ENCODE results near the gene HELZ. TPM values are rescaled to one million over a fixed set of nuclear protein-coding genes. Genes with fewer than 3 reads are reported as not detected.

HELZ gene
- polyA plus RNA-seq, 2 of the 4 experiments (the other 2 are of a cell fraction), result 5.6 to 18.3 TPM

DNA sequence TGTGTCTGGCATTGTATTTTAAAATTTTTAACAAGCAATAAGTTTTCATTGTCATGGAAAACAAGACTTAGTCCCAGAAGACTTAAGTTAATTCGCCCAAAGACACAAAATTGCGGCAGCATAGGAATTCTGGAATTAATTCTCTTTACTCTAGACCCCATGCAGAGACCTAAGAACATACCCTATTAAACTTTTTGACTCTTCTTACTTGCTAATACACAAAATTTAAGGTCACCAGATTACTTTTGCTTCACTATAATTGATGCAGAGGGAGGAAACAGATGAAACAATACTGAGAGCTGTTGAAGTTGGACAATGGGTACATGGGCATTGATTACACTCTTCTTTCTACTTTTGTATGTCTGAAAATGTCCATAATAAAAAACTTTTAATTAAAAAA, 12.6 kb downstream of the HELZ start:
- no peak for TF ChIP-seq RCOR1 (IDR thresholded peaks at IDR 0.05; ENCODE audit: low read depth, low read length)
- TF ChIP-seq, protein P1, sequence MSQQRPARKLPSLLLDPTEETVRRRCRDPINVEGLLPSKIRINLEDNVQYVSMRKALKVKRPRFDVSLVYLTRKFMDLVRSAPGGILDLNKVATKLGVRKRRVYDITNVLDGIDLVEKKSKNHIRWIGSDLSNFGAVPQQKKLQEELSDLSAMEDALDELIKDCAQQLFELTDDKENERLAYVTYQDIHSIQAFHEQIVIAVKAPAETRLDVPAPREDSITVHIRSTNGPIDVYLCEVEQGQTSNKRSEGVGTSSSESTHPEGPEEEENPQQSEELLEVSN (IDR thresholded peaks at IDR 0.05; ENCODE audit: borderline replicate concordance, low read depth), result no peak
- TF ChIP-seq CEBPB (IDR thresholded peaks at IDR 0.05), result no peak
- TF ChIP-seq NPAS2 (CRISPR knock-in tag; IDR thresholded peaks at IDR 0.05; ENCODE audit: borderline replicate concordance), result no peak
- TF ChIP-seq, protein P2, sequence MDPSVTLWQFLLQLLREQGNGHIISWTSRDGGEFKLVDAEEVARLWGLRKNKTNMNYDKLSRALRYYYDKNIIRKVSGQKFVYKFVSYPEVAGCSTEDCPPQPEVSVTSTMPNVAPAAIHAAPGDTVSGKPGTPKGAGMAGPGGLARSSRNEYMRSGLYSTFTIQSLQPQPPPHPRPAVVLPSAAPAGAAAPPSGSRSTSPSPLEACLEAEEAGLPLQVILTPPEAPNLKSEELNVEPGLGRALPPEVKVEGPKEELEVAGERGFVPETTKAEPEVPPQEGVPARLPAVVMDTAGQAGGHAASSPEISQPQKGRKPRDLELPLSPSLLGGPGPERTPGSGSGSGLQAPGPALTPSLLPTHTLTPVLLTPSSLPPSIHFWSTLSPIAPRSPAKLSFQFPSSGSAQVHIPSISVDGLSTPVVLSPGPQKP (IDR thresholded peaks at IDR 0.05; ENCODE audit: low read depth, low read length), result no peak
- TF ChIP-seq, protein P3, sequence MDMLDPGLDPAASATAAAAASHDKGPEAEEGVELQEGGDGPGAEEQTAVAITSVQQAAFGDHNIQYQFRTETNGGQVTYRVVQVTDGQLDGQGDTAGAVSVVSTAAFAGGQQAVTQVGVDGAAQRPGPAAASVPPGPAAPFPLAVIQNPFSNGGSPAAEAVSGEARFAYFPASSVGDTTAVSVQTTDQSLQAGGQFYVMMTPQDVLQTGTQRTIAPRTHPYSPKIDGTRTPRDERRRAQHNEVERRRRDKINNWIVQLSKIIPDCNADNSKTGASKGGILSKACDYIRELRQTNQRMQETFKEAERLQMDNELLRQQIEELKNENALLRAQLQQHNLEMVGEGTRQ (IDR thresholded peaks at IDR 0.05), result no peak
- no peak for TF ChIP-seq EHF (CRISPR knock-in tag; IDR thresholded peaks at IDR 0.05)
- no peak for TF ChIP-seq KDM5A (IDR thresholded peaks at IDR 0.05)
- no peak for TF ChIP-seq CBX2 (IDR thresholded peaks at IDR 0.05; ENCODE audit: borderline replicate concordance, low read depth)
- POLR2A ChIA-PET, result no interaction called here
- Histone ChIP-seq H3K9me3 (no peaks in the 10 kb centered on the region), H3K4me3 (no peak overlapping the region), H3K27ac (no peak overlapping the region), H3K4me1 (no peaks in the 10 kb centered on the region), H3K4me2 (no peak overlapping the region)
- no peak for ATAC-seq
- FAIRE-seq, result no peak
- no peak for DNase-seq (ENCODE audit: low read depth in 1 of 2, low spot score in 1 of 2)
- WGBS (ENCODE audit: missing lambda C conversion rate), result 89% methylated on average over 2 of the region's 2 CpGs
- CTCF ChIA-PET, result interaction anchor here (0.7 to 3.5 kb wide), 3 partner anchors 11 to 92 kb away, joined by 3 to 22 read pairs (median 3); no protein-coding TSS in a partner anchor

DNA sequence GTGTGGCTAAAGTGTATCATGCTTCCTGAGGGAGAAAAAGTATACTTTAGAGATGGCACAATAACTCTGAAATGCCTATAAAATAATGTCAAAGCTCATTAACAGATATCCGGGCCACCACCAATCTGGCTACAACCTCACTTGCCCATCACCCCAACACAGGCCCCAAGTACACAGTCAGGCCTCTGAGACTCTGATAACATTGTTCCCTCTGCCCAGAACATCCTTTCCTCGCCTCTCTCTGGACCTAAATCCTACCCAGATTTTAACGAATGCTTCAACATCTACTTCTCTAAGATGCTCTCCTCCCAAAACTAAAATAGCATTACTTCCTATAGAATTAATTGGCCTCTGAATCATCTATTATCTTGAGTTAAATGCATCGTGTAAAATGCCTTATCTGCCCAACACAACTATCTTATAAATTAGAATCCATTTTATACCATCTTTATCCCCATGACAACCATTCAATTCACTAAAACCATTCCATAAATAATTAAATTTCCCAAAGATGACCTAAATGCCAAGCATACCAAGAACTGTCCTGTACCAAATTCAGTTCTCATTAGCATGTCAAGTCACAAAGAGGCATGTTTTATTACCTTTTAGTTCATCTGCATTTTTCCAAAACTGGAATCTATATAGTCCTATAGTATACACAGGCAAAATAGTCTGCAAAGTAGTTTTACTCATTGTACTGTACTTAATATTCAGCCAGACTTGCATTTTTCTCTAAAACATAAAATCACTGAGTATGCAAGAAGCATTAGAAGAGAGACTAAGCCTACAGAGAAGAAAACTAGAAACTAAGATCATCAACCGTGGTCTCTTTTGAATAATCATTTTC, 15.7 kb downstream of the HELZ start:
- no peaks in the 10 kb centered on the region for H3K4me1 ChIP-seq
- no peak for DNase-seq (ENCODE audit: low read depth in 1 of 2, low spot score in 1 of 2)
- no peak for TF ChIP-seq SREBF2 (IDR thresholded peaks at IDR 0.05)
- TF ChIP-seq MAFK (IDR thresholded peaks at IDR 0.05; ENCODE audit: partially characterized antibody), result peak; percentile 3
- TF ChIP-seq CEBPB (IDR thresholded peaks at IDR 0.05), result no peak
- no peak for TF ChIP-seq ZNF302 (CRISPR knock-in tag; IDR thresholded peaks at IDR 0.05)
- no peak for TF ChIP-seq HDAC2 (IDR thresholded peaks at IDR 0.05)
- no peak for TF ChIP-seq RAD21 (conservative IDR thresholded peaks at IDR 0.05 in 1 of 2, IDR thresholded peaks at IDR 0.05 in 1 of 2)
- no peak for TF ChIP-seq TP53 (CRISPR knock-in tag; IDR thresholded peaks at IDR 0.05)
- TF ChIP-seq NFE2L2 (conservative IDR thresholded peaks at IDR 0.05; ENCODE audit: low read length), result no peak
- no peaks in the 10 kb centered on the region for H3K9me3 ChIP-seq
- WGBS (ENCODE audit: missing lambda C conversion rate), result 90% methylated on average over 5 of the region's 5 CpGs
- ATAC-seq, result no peak
- no peak overlapping the region for H3K4me3 ChIP-seq
- H3K4me2 ChIP-seq, result no peak overlapping the region
- ChIA-PET CTCF (interaction anchor here (0.6 to 1.0 kb wide), 4 partner anchors 8 to 1040 kb away, joined by 3 read pairs; no protein-coding TSS in a partner anchor), POLR2A (no interaction called here)
- H3K27ac ChIP-seq, result no peak overlapping the region
- peak; percentile 74 for FAIRE-seq

DNA sequence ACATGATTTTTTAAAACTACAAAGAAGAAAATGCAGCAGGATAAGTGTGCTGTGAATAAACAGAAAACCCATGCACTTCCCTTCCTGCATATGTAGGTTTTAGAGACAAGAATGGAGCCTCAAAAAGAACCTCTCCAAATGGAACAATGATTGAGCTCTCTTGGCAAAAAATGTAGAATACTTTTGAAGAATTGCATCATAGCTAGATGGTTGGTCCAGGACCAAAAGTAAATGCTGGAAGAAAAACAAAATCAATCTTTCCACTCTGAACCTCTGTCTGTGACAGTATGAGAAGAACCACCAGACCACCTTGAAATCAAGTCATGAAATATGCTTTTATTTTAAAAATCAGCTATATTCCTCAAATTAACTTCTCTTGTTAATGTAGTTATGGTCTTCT, 17.5 kb downstream of the HELZ start:
- H3K4me3 ChIP-seq, result no peak overlapping the region
- FAIRE-seq, result peak; percentile 49
- no peak for DNase-seq (ENCODE audit: low read depth in 1 of 2, low spot score in 1 of 2)
- no peak for TF ChIP-seq MAZ (IDR thresholded peaks at IDR 0.05; ENCODE audit: borderline replicate concordance, low read depth, low read length)
- TF ChIP-seq TFCP2L1 (CRISPR knock-in tag; IDR thresholded peaks at IDR 0.05), result no peak
- no peak for TF ChIP-seq CHD4 (IDR thresholded peaks at IDR 0.05; ENCODE audit: borderline replicate concordance)
- TF ChIP-seq CEBPB (IDR thresholded peaks at IDR 0.05), result no peak
- TF ChIP-seq, protein P4, sequence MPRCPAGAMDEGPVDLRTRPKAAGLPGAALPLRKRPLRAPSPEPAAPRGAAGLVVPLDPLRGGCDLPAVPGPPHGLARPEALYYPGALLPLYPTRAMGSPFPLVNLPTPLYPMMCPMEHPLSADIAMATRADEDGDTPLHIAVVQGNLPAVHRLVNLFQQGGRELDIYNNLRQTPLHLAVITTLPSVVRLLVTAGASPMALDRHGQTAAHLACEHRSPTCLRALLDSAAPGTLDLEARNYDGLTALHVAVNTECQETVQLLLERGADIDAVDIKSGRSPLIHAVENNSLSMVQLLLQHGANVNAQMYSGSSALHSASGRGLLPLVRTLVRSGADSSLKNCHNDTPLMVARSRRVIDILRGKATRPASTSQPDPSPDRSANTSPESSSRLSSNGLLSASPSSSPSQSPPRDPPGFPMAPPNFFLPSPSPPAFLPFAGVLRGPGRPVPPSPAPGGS (IDR thresholded peaks at IDR 0.05), result no peak
- TF ChIP-seq FOSL2 (IDR thresholded peaks at IDR 0.05), result no peak
- TF ChIP-seq FOSL2 (CRISPR knock-in tag; IDR thresholded peaks at IDR 0.05), result no peak
- TF ChIP-seq CBX2 (IDR thresholded peaks at IDR 0.05; ENCODE audit: borderline replicate concordance, low read depth), result no peak
- no peak for TF ChIP-seq POLR2A (IDR thresholded peaks at IDR 0.05; ENCODE audit: low read length)
- TF ChIP-seq, protein P3 (IDR thresholded peaks at IDR 0.05), result no peak
- no peak for TF ChIP-seq SREBF2 (IDR thresholded peaks at IDR 0.05)
- TF ChIP-seq NFE2L2 (conservative IDR thresholded peaks at IDR 0.05; ENCODE audit: low read length), result no peak
- TF ChIP-seq BHLHE40 (IDR thresholded peaks at IDR 0.05; ENCODE audit: low read depth, low read length), result no peak
- no peak for TF ChIP-seq HOXB5 (CRISPR knock-in tag; IDR thresholded peaks at IDR 0.05)
- TF ChIP-seq HDAC2 (IDR thresholded peaks at IDR 0.05), result no peak
- no peak for TF ChIP-seq ESRRA (IDR thresholded peaks at IDR 0.05; ENCODE audit: borderline replicate concordance, low read length)
- no peak overlapping the region for H3K27ac ChIP-seq
- H3K9me3 ChIP-seq, result no peaks in the 10 kb centered on the region
- ChIA-PET POLR2A (interaction anchor here (0.7 kb wide), 1 partner anchor 14 kb away, joined by 3 read pairs; no protein-coding TSS in a partner anchor), CTCF (interaction anchor here (0.6 kb wide), 1 partner anchor 109 kb away, joined by 3 read pairs; no protein-coding TSS in a partner anchor)
- no peak overlapping the region for H3K4me2 ChIP-seq
- ATAC-seq, result no peak
- no peaks in the 10 kb centered on the region for H3K4me1 ChIP-seq
